B cell (primary cell): ENCODE data around the gene LAMA1. TPM values are rescaled to one million over a fixed set of nuclear protein-coding genes. Genes with fewer than 3 reads are reported as not detected.

Experiments
- ATAC-seq: fragments of 200-7000 bp; cut with Tn5 transposase; one replicate; pipeline ENCODE4 v1.10.0; 2021; ENCODE audit warnings: low read depth, mild to moderate bottlenecking, moderate number of reproducible peaks, moderate library complexity
- CTCF ChIA-PET: fragments of 350-600 bp; sonication (Branson Sonifier 250); formaldehyde crosslinking; loops from one replicate; lab custom pipeline; 2021; ENCODE audit warnings: antibody characterized with exemption, inconsistent platforms; lab: Charles Lee
- POLR2A ChIA-PET: fragments of 350-600 bp; sonication (Branson Sonifier 250); formaldehyde crosslinking; loops from one replicate; lab custom pipeline; 2021; ENCODE audit warnings: antibody characterized with exemption; lab: Charles Lee
- DNase-seq: peaks from one replicate; pipeline ENCODE4 v3.0.0; 2013
- H2AFZ ChIP-seq: 2 replicates; pipeline ENCODE4 v1.6.1; 2012; ENCODE audit warnings: mild to moderate bottlenecking, low read depth, low read length; ENCODE audit not compliant: insufficient read depth, poor library complexity, severe bottlenecking
- H3K27ac ChIP-seq, 2 donors: 1 replicate in 1 of 2; 2 replicates in 1 of 2; pipeline ENCODE4 v1.5.1; 2012 to 2013; ENCODE audit warnings: low read length in 2 of 2, mild to moderate bottlenecking in 2 of 2, moderate library complexity in 1 of 2
- H3K27me3 ChIP-seq, 4 experiments: fragments of 200-600 bp in 1 of 4; sonication (generic) in 1 of 4; replicated peaks in 1 of 4; 1 replicate in 2 of 4; 2 replicates in 2 of 4; pipeline versions ENCODE4 v1.6.1 to v1.7.0; 2013 to 2016; ENCODE audit warnings: low read length in 3 of 4, mild to moderate bottlenecking in 2 of 4, mixed read lengths in 1 of 4, moderate library complexity in 1 of 4; ENCODE audit not compliant: insufficient read depth in 4 of 4, control insufficient read depth in 3 of 4; ENCODE audit errors: control extremely low read depth in 1 of 4
- H3K36me3 ChIP-seq, 2 experiments: replicated peaks in 1 of 2; 1 replicate in 1 of 2; 2 replicates in 1 of 2; pipeline versions ENCODE4 v1.6.1 to v1.7.1; 2013; ENCODE audit warnings: low read length in 1 of 2; ENCODE audit not compliant: insufficient read depth in 2 of 2, control insufficient read depth in 1 of 2; ENCODE audit errors: control extremely low read depth in 1 of 2, extremely low read depth in 1 of 2
- H3K4me1 ChIP-seq, 2 donors: fragments of 200-600 bp in 1 of 2; sonication (generic) in 1 of 2; 1 replicate in 1 of 2; 2 replicates in 1 of 2; pipeline versions ENCODE4 v1.5.1 to v1.6.1; 2013 to 2017; ENCODE audit warnings: low read length in 2 of 2; ENCODE audit not compliant: control insufficient read depth in 2 of 2, insufficient read depth in 2 of 2
- H3K4me2 ChIP-seq: replicated peaks from 2 replicates; pipeline ENCODE3; 2012; ENCODE audit warnings: mild to moderate bottlenecking, low read depth, low read length; ENCODE audit not compliant: poor library complexity, severe bottlenecking
- H3K4me3 ChIP-seq, 5 experiments: fragments of 200-600 bp in 1 of 5; sonication (generic) in 1 of 5; 1 replicate in 3 of 5; 2 replicates in 2 of 5; pipeline versions ENCODE4 v1.5.1 to v1.7.0; 2011 to 2016; ENCODE audit warnings: low read length in 4 of 5, mild to moderate bottlenecking in 4 of 5, low read depth in 2 of 5, control low read depth in 1 of 5, moderate library complexity in 1 of 5; ENCODE audit not compliant: insufficient read depth in 1 of 5; ENCODE audit errors: control extremely low read depth in 1 of 5, extremely low read depth in 1 of 5
- H3K79me2 ChIP-seq: fragments of 200-600 bp; sonication (generic); one replicate; pipeline ENCODE4 v1.6.0; 2016; ENCODE audit warnings: low read length; ENCODE audit not compliant: control insufficient read depth, insufficient read depth
- H3K9ac ChIP-seq: fragments of 200-600 bp; sonication (generic); 2 replicates; pipeline ENCODE4 v1.6.1; 2017; ENCODE audit warnings: mild to moderate bottlenecking, low read length, moderate library complexity
- H3K9me3 ChIP-seq, 3 donors: one replicate each; pipeline versions ENCODE4 v1.6.1 to v1.7.1; 2013; ENCODE audit warnings: low read length in 2 of 3; ENCODE audit not compliant: control insufficient read depth in 2 of 3, insufficient read depth in 1 of 3; ENCODE audit errors: control extremely low read depth in 1 of 3
- H4K20me1 ChIP-seq: 2 replicates; pipeline ENCODE4 v1.6.0; 2012; ENCODE audit warnings: mild to moderate bottlenecking, low read length; ENCODE audit not compliant: insufficient read depth, control insufficient read depth, poor library complexity, severe bottlenecking
- H3K27ac Mint-ChIP-seq: one replicate; pipeline ENCODE4 v1.8.0; 2021; ENCODE audit warnings: mixed read lengths
- H3K27me3 Mint-ChIP-seq: one replicate; pipeline ENCODE4 v1.8.0; 2021; ENCODE audit warnings: mixed read lengths
- H3K4me1 Mint-ChIP-seq: one replicate; pipeline ENCODE4 v1.8.0; 2021; ENCODE audit warnings: mixed read lengths
- H3K4me3 Mint-ChIP-seq: one replicate; pipeline ENCODE4 v1.8.0; 2021; ENCODE audit warnings: mixed read lengths
- H3K9me3 Mint-ChIP-seq: one replicate; pipeline ENCODE4 v1.8.0; 2022; ENCODE audit warnings: mixed read lengths; ENCODE audit not compliant: insufficient read depth
- EZH2 ChIP-seq: IDR thresholded peaks from 2 replicates; pipeline ENCODE4 v1.6.1; 2012; ENCODE audit warnings: borderline replicate concordance, low read depth, mild to moderate bottlenecking, moderate library complexity, low read length; ENCODE audit not compliant: insufficient read depth, poor library complexity, severe bottlenecking
- WGBS: methylation state at CpG from one replicate; pipeline ENCODE4 v1.1.5; 2013; ENCODE audit warnings: missing lambda C conversion rate; ENCODE audit not compliant: insufficient coverage; 5-methylcytosine and 5-hydroxymethylcytosine counted together
- intact Hi-C: fragments of 100-400 bp; cut with micrococcal nuclease; formaldehyde crosslinking; loops from one replicate; pipeline ENCODE4 v1.10.0; 2022
- polyA plus RNA-seq: library from polyadenylated mRNA; depleted of rRNA; stranded (reverse); fragments of >200 nt; gene quantifications from 2 replicates; pipeline ENCODE4 v1.2.3, GENCODE V29; 2012
- total RNA-seq, 2 donors: library from RNA; stranded (reverse); fragments of 120-200 nt in 1 of 2; gene quantifications; 1 replicate in 1 of 2; 2 replicates in 1 of 2; pipeline versions ENCODE4 v1.2.3 to v1.2.4, GENCODE V29; 2013 to 2022
- TF ChIP-seq, protein P1 (sequence below): fragments of 200-600 bp; IDR thresholded peaks from one replicate; pipeline ENCODE4 v1.8.0; 2022; ENCODE audit warnings: antibody characterized with exemption, mild to moderate bottlenecking

LAMA1 gene
- total and polyA plus RNA-seq, 2 donors (not counting 1 experiment from before 2014, with no cell fraction given) = not detected

DNA sequence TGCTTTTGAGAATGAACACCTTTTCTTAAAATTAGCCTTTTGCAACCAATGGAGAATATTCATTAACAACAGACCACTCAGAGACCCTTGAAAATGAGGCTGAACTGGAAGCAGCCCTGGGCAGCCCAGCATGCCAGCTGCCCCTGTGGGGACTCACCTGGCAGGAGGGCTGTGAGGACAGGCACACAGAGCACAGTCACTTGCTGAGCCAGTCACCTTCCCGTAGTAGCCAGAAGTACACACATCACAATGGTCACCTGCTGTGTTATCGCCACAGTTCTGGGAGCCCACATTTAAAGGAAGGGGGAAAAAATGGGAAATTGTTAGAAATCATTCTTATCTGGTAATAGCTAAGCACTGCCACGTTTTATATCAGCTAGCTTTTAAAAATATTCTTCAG is 115.5 kb downstream of the LAMA1 start:
- ATAC-seq (no peak), DNase-seq (no peak)
- Mint-ChIP-seq H3K4me1 (no peaks in the 10 kb centered on the region), H3K27me3 (no peaks in the 10 kb centered on the region), H3K9me3 (no peaks in the 10 kb centered on the region), H3K27ac (no peak overlapping the region), H3K4me3 (no peak overlapping the region)
- no peak for TF ChIP-seq EZH2
- TF ChIP-seq, protein P1, sequence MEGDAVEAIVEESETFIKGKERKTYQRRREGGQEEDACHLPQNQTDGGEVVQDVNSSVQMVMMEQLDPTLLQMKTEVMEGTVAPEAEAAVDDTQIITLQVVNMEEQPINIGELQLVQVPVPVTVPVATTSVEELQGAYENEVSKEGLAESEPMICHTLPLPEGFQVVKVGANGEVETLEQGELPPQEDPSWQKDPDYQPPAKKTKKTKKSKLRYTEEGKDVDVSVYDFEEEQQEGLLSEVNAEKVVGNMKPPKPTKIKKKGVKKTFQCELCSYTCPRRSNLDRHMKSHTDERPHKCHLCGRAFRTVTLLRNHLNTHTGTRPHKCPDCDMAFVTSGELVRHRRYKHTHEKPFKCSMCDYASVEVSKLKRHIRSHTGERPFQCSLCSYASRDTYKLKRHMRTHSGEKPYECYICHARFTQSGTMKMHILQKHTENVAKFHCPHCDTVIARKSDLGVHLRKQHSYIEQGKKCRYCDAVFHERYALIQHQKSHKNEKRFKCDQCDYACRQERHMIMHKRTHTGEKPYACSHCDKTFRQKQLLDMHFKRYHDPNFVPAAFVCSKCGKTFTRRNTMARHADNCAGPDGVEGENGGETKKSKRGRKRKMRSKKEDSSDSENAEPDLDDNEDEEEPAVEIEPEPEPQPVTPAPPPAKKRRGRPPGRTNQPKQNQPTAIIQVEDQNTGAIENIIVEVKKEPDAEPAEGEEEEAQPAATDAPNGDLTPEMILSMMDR = no peak
- ChIA-PET POLR2A (no interaction called here), CTCF (no interaction called here)
- H4K20me1 ChIP-seq = no peaks in the 10 kb centered on the region
- no peak overlapping the region for H3K4me2 ChIP-seq
- no peaks in the 10 kb centered on the region for H3K4me1 ChIP-seq
- no CpG with 5 or more reads among the region's 3 CpGs for WGBS
- H3K9me3 ChIP-seq = peaks cover 0 to 15% (median 0%) of the 10 kb centered on the region in 3 donors
- no peak overlapping the region for H3K4me3 ChIP-seq
- no peaks in the 10 kb centered on the region for H3K27me3 ChIP-seq
- H3K27ac ChIP-seq = no peak overlapping the region
- H3K9ac ChIP-seq = no peak overlapping the region
- H3K79me2 ChIP-seq = no peaks in the 10 kb centered on the region
- H3K36me3 ChIP-seq = no peaks in the 10 kb centered on the region
- no peak overlapping the region for H2AFZ ChIP-seq
- intact Hi-C loops = no loop called here

DNA sequence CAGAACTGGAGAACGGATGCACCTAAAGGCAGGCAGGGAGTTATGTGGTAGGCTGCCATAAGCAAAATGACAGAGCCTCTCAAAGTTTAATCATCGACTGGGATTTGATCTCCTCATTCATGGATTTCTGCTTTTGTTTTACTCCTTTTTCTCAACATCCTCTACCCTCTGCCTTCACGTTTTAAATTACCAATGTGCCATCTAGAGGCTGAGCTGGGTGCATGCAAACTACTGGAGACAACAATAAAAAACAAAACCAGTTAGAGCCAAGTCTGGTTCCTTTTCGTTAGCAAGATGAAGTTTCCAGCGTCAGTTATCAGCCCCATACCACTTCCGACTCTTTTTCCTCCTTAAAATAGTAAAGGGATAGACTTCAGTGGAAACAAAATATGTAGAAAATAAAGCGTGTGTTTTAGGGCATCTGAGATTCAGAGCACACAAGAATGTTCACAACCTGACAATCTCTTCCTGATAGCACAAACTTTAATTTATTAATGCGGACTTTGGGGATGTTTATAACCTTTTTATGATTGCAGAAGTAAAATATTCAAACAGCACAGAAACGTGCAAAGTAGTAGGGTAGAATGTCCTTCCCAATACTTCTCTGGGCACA is 117.0 kb downstream of the LAMA1 start:
- peaks cover 0 to 10% (median 0%) of the 10 kb centered on the region in 3 donors for H3K9me3 ChIP-seq
- H4K20me1 ChIP-seq = no peaks in the 10 kb centered on the region
- intact Hi-C loops = no loop called here
- H3K27me3 ChIP-seq = no peaks in the 10 kb centered on the region
- TF ChIP-seq, protein P1 = no peak
- no peak for TF ChIP-seq EZH2
- POLR2A ChIA-PET = no interaction called here
- H3K27ac ChIP-seq = no peak overlapping the region
- H3K4me1 ChIP-seq = no peaks in the 10 kb centered on the region
- no peaks in the 10 kb centered on the region for H3K79me2 ChIP-seq
- no peak for DNase-seq
- Mint-ChIP-seq H3K9me3 (no peaks in the 10 kb centered on the region), H3K4me1 (no peaks in the 10 kb centered on the region), H3K4me3 (no peak overlapping the region), H3K27me3 (no peaks in the 10 kb centered on the region), H3K27ac (no peak overlapping the region)
- H3K4me3 ChIP-seq = no peak overlapping the region
- H2AFZ ChIP-seq = no peak overlapping the region
- H3K36me3 ChIP-seq = no peaks in the 10 kb centered on the region
- no peak overlapping the region for H3K4me2 ChIP-seq
- CTCF ChIA-PET = no interaction called here
- H3K9ac ChIP-seq = no peak overlapping the region
- ATAC-seq = no peak
- 24% methylated on average over 3 of the region's 9 CpGs for WGBS
